GM18505 (cell line): Measurements from ENCODE around the gene UBN2.
"Not testable (repeated sequence)": the region's sequence is repeated elsewhere in the genome, so short reads cannot be mapped to it uniquely, and the experiment has no call there.

Experiments used
- ATAC-seq: cut with Tn5 transposase; IDR thresholded peaks from one replicate; pipeline ENCODE4 v1.9.1; 2021; ENCODE audit not compliant: unreplicated experiment
- POLR2A ChIP-seq: IDR thresholded peaks from 4 replicates; pipeline ENCODE4 v1.6.1; 2011; ENCODE audit warnings: borderline replicate concordance; ENCODE audit not compliant: insufficient read depth, insufficient read length; ENCODE audit errors: extremely low read depth

UBN2 gene

DNA sequence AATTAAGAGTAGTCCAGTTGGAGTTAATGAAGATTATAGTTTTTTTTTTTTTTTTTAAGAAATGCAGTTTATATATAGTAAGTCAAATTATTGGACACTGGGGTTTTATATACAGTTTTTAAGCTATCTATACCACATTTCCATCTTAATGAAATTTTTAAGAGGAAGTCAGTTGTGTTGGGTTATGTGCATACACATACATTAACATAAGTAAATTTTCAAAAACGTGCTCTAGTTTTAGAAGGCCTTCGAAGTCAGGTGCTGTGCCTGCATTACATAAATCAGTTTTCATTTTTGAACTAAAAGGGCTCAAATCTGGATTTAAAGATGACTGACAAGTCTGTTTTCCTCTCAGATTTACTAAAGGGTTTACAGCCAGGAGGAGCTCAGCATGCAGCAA, 62.5 kb downstream of the UBN2 start:
- TF ChIP-seq POLR2A, result no peak
- ATAC-seq, result no peak

DNA sequence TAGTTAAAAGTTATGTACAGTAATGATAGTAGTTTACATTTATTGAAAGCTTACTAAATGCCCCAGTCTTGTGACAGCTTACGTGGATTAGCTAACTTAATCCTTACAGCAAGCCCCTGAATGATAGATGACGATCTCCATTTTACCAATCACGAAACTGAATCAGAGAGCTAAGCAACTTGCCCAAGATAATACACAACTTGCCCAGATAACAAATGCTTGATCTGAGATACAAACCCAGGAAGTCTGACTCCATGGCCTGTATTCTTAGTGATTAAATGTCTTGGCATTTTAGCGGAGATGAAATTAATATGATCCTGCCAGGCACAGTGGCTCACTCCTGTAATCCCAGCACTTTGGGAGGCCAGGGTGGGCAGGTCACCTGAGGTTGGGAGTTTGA, 63.2 kb downstream of the UBN2 start:
- TF ChIP-seq POLR2A, result no peak
- no peak for ATAC-seq

DNA sequence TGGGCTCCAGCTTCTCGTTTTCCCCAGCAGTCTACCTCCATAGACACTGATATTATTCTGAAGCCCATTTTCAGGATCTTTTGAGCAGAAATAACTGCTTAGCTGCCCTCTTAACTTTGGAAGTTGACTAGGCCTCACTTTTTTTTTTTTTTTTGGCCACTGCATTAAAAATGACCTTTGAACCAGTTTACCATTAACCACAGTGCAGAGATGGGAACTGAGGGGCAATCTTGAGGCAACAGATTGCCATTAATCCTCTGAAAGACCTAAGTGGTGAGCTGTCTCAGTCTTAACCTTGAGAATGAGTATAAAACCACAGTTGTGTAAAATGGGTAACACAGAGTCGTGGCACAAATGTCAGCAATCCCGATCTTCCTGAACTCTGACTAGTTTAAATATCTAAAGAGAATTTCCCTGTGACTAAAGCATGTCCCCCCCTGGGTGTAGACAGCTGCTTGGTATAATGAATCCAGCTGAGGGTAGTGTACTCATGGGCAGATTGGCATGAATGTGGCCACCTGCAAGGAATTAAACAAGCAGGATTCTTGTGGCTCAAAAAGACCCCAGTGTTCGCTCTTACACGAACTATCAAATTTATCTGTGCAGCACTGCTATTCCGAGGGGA, 64.0 kb downstream of the UBN2 start:
- ATAC-seq, result no peak
- TF ChIP-seq POLR2A, result no peak

DNA sequence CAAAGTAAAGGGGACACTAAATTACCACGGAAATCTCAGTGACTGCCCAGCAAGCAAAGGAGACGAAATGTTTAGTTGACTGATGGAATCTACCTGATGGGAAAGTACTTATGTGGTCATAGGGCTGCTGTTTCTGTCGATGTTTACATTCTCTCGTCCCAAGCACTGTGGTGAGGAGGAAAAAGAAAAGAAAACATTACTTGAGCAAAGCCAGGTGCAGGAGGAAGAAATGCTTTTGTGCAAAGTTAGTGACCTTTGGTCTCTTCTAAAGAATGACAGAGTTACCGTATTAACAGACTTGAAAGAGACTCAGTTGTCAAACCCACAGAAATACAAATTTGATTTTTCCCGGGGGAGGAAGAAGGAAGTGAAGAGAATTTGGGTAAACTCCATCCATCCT, 66.8 kb downstream of the UBN2 start:
- ATAC-seq, result no peak
- TF ChIP-seq POLR2A, result no peak

DNA sequence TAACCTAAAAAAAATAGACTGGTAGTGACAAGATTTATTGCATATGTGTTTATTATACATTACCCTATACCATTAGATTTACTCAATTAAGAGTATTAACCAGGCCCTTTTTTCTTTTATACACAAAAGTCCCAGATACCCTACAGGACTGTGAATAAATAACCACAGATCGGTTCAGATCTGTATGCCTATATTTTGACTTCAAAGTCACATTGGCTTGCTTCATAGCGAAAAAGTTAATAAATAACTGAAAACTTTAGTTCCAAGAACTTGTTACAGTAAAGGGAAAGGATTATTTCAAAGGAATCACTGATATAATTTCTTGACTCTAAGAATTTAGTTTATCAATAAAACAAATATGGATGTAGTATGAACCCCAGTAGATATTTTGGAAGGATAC, 68.3 kb downstream of the UBN2 start:
- ATAC-seq, result no peak
- TF ChIP-seq POLR2A, result no peak

DNA sequence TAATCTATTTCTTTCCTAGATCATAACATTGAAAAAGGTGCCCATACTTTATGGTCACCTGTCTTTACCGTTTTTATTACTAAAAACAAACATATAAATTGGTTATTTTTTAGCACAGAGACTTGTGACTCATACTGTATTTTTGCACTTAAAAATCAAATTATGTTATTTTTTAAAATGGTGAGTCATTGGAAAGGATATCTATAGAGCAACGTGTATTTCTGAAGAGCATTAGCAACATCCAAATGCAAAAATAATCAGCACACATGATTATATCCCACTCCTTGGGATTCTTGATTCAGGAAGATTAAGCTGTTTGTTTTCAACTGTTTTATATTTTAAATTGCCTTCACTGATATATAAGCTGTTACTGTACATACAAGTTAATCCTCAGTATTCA, 69.4 kb downstream of the UBN2 start:
- TF ChIP-seq POLR2A, result no peak
- ATAC-seq, result no peak

DNA sequence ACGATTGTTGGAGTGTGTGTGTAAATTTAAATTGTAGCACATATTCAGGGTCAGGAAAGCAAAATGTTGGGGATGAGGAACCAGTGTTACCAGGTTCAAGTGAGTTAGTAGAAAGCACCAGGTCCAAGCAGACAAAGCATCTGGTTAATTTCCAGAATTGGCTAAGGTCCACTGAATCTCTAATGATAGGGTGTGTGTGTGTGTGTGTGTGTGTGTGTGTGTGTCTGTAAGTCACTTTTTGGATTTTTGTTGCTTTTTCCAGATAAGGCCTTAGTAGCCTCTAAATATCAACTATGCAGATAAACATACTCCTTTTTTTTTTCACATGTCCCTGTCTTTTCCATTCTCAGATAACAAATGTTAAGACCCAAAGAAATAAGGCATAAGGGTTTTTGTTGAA, 73.5 kb downstream of the UBN2 start:
- no peak for TF ChIP-seq POLR2A
- no peak for ATAC-seq

DNA sequence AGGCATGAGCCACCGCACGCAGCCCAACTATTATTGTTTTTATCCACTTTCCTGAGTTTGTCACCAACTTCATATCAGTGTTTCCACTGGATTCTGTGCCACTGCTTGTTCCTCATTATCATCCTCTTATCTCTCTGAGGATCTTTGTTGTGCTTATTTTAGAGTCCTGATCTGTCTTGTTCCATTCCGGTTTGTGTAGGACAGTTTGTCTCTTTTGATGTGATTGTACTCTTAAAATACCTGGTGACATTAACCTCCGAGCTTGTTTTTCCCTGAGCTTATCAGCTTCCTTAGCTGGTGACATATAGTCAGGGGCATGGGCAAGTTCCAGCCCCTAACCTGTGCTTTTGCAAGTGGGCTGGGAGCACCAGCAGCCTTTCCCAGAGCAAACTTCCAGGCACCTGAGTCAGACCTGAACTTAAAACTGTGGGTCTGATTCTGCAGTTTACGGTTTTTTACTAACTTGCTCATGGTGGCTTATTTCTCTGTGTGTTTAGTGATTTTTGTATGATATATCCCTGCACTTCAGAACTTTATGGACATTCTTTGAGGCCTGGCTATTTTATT, 87.0 kb downstream of the UBN2 start:
- ATAC-seq, result no peak
- TF ChIP-seq POLR2A, result no peak

DNA sequence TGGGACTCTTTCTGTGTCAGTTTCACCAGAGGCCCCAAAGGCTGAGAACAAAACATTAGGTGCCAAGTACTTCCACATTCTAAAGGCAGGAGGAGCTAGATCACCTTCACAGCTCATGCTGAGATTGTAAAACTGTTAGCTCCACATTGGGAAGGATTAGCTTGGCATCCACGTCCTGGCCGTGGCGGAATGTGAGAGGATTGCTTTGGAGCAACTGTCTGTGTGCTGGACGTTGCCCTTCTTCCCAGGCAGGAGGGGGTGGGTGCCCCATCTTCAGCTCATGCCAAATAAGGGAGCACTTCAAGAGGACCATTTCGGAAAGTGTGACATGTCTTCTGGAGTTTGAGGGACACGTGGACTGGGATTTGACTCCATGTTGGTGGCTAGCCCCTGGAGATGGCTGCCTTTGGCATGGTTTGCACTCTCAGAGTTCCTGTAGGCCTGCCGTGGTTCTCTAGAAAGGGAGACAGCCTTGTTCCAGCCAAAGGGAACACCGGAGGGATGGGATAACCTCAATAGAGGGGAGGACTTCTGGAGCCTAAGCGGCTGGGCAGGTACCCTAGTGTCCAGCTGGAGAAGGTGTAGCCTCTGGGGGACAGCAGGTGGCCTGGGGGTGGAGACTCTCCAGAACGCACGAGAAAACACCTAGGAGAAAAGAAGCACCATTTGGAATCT, 90.2 kb downstream of the UBN2 start:
- TF ChIP-seq POLR2A, result no peak
- ATAC-seq, result no peak

DNA sequence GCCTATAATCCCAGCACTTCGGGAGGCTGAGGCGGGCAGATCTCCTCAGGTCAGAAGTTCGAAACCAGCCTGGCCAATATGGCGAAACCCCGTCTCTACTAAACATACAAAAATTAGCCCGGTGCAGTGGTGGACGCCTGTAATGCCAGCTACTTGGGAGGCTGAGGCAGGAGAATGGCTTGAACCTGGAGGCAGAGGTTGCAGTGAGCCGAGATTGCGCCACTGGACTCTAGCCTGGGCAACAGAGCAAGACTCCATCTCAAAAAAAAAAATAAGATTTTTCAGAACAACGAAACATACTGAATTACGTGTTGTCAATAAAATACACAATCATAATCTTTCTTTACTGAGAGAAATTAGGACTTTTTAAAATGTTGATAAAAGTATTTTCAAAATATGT, 93.7 kb downstream of the UBN2 start:
- ATAC-seq, result not testable (repeated sequence)

DNA sequence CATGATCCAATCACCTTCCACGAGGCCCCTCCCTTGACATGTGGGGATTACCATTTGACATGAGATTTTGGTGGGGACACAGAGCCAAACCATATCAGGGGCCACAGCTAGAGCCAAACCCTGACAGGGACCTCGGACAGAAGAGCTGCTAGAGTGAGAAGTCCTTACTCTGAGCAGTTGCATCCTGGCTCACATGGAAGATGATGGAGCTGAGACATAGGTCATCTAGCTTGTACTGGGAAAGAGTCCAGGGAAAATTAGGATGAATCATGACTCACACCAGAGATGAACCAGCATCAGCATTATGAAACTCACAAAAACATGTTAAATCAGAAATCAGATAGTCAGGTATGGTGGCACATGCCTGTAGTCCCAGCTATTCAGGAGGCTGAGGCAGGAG, 97.3 kb downstream of the UBN2 start:
- no peak for ATAC-seq
- TF ChIP-seq POLR2A, result no peak

DNA sequence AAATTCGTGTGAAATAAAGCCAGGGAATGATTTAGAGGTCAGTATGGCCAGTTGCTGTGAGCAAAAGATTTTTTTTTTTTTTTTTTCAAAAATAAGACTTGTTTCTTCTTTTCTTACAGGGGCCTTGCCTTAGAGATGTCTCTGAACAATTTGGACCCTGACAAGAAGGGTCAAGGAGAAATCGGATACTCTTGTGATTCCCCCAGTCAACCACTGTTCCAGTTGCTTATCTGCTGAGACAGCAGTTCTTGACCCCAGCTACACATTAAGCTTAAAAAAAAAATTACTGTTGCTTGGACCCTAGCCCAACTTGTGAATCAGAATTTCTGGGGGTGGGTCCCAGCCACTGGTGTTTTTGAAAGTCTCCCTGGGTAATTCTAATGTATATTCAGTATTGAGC, 98.1 kb downstream of the UBN2 start:
- ATAC-seq, result no peak

DNA sequence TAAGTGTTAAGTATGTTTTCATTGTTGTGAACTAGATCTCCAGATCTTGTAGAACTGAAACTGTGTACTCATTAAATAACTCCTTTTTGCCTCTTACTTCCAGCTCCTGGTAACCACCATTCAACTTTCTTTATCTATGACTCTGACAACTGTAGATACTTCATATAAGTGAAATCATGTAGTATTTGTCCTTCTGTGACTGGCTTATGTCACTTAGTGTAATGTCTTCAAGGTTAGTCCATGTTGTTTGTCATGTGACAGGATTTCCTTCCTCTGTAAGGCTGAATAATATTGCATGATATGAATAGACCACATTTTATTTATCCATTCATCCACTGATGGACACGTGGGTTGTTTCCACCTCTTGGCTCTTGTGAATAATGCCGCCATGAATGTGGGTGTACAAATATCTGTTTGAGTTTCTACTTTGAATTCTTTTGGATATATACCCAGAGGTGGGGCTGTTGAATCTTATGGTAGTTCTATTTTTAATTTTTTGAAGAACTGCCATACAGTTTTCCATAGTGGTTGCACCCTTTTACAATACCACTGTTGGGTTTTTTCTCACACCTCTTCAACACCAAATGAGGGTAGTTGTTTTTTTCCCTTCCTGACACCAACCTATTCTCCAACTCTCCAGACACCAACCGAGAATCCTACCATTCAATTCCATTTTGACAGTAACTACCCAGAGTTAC, 99.4 kb downstream of the UBN2 start:
- TF ChIP-seq POLR2A, result no peak
- no peak for ATAC-seq

More for the DNA sequence above, 98.1 kb downstream of the UBN2 start:
- no peak for TF ChIP-seq POLR2A
